Uterus (tissue), 2 donors: ENCODE results near the gene CACNA2D2.

Experiments
- POLR2A ChIP-seq, 2 donors: fragments of 450-650 bp; IDR thresholded peaks; one replicate each; pipeline ENCODE4 v1.6.1; 2016; ENCODE audit warnings: antibody characterized with exemption in 2 of 2, mild to moderate bottlenecking in 1 of 2, moderate library complexity in 1 of 2
- TF ChIP-seq, protein P1 (sequence below), 4 experiments: fragments of 200-600 bp in 2 of 4; fragments of 450-650 bp in 2 of 4; sonication (generic) in 2 of 4; IDR thresholded peaks; one replicate each; pipeline ENCODE4 v1.5.1; 2016 to 2019; ENCODE audit warnings: antibody characterized with exemption in 4 of 4, mild to moderate bottlenecking in 2 of 4, moderate library complexity in 1 of 4

- TF ChIP-seq, protein P1, sequence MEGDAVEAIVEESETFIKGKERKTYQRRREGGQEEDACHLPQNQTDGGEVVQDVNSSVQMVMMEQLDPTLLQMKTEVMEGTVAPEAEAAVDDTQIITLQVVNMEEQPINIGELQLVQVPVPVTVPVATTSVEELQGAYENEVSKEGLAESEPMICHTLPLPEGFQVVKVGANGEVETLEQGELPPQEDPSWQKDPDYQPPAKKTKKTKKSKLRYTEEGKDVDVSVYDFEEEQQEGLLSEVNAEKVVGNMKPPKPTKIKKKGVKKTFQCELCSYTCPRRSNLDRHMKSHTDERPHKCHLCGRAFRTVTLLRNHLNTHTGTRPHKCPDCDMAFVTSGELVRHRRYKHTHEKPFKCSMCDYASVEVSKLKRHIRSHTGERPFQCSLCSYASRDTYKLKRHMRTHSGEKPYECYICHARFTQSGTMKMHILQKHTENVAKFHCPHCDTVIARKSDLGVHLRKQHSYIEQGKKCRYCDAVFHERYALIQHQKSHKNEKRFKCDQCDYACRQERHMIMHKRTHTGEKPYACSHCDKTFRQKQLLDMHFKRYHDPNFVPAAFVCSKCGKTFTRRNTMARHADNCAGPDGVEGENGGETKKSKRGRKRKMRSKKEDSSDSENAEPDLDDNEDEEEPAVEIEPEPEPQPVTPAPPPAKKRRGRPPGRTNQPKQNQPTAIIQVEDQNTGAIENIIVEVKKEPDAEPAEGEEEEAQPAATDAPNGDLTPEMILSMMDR (IDR thresholded peaks at IDR 0.05): no peak
- no peak for TF ChIP-seq POLR2A (IDR thresholded peaks at IDR 0.05)
Observed at GRCh38 chr3:50478671-50479260, 24.7 kb downstream of the CACNA2D2 start.
